ENCODE measurements around the gene LYPD4.
"Not testable (repeated sequence)": the region's sequence is repeated elsewhere in the genome, so short reads cannot be mapped to it uniquely, and the experiment has no call there.

LYPD4 gene

DNA sequence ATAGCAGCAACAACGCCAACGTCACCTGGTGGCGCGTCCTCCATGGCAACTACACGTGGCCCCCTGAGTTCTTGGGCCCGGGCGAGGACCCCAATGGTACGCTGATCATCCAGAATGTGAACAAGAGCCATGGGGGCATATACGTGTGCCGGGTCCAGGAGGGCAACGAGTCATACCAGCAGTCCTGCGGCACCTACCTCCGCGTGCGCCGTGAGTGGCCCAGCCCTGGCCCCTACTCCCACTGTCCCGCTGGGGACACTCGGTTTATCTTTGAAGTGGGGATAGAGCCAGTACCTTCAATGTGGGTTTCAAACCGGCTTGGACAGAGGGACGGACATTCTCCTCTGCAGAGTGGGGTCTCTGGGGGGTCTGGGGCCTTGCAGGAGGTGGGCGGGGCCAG is 34.6 kb upstream of the LYPD4 start:
- DNase-seq (ENCODE audit: extremely low read depth, low read depth) = no peak
- TF ChIP-seq, protein P1, sequence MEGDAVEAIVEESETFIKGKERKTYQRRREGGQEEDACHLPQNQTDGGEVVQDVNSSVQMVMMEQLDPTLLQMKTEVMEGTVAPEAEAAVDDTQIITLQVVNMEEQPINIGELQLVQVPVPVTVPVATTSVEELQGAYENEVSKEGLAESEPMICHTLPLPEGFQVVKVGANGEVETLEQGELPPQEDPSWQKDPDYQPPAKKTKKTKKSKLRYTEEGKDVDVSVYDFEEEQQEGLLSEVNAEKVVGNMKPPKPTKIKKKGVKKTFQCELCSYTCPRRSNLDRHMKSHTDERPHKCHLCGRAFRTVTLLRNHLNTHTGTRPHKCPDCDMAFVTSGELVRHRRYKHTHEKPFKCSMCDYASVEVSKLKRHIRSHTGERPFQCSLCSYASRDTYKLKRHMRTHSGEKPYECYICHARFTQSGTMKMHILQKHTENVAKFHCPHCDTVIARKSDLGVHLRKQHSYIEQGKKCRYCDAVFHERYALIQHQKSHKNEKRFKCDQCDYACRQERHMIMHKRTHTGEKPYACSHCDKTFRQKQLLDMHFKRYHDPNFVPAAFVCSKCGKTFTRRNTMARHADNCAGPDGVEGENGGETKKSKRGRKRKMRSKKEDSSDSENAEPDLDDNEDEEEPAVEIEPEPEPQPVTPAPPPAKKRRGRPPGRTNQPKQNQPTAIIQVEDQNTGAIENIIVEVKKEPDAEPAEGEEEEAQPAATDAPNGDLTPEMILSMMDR (IDR thresholded peaks at IDR 0.05; ENCODE audit: low read depth, low read length) = no peak

DNA sequence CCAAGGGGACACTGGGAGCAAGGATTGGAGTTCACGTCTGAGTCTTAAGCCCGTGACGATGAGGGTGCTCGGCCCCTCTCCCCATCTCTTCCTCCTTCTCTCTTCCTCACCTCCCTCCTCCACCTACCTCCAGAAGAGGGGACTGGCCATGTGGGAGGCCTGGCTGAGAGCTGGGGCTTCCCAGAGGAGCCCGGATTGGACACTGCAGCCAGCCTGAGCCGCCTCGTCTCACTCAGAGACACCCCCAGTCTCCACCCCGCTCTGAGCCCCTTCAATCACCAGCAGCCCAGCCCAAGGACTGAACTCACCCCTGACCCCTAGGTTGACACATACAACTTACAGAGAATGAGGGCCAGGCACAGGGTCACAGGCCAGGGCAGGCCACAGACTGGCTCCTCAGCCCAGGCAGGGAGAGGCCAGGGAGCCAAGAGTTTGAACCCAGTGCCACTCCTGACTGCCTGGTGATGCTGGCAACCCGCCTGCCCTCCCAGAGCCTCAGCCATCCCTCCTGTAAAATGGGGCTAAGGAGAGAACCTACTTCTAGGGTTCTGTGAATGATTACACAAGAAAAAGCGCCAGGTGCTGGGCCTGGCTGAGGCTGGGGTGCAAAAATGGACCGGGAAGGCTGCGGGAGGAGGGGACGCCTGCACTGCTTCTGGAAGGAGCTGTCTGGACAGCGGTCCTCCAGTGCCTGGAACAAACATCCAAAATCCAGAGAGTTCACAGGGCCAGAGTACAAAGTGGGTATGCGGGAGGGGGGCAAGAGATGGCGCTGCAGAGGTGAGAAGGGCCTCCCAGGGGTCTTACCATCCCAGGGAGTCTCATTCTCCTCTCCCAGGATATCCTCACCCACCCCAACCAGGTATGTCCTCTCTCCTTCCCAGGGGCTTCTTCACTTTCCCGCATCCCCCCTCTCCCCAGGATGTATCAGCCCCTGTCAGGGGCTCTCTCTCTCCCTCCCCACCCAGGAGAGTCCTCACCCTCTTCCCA is 33.7 kb upstream of the LYPD4 start:
- TF ChIP-seq, protein P1 (IDR thresholded peaks at IDR 0.05; ENCODE audit: low read depth, low read length) = no peak
- DNase-seq (ENCODE audit: extremely low read depth, low read depth) = no peak

- TF ChIP-seq, protein P1 (IDR thresholded peaks at IDR 0.05; ENCODE audit: low read depth, low read length) = no peak
Measured at GRCh38 chr19:41876847-41877832, 32.7 kb upstream of the LYPD4 start, which contains the start of gene CD79A. TSS of gene CD79A (plus strand) at chr19:41877279. CDS start at chr19:41877305, 26 bp downstream.

GRCh38 chr19:41875973-41876372 is 31.5 kb upstream of the LYPD4 start:
- DNase-seq (ENCODE audit: extremely low read depth, low read depth) = not testable (repeated sequence)

More at GRCh38 chr19:41876847-41877832, 32.7 kb upstream of the LYPD4 start, which contains the start of gene CD79A:
- DNase-seq (ENCODE audit: extremely low read depth, low read depth) = no peak

GRCh38 chr19:41872775-41873647 is 28.5 kb upstream of the LYPD4 start:
- no peak for DNase-seq (ENCODE audit: extremely low read depth, low read depth)
- TF ChIP-seq, protein P1 (IDR thresholded peaks at IDR 0.05; ENCODE audit: low read depth, low read length) = peak; percentile 68

DNA sequence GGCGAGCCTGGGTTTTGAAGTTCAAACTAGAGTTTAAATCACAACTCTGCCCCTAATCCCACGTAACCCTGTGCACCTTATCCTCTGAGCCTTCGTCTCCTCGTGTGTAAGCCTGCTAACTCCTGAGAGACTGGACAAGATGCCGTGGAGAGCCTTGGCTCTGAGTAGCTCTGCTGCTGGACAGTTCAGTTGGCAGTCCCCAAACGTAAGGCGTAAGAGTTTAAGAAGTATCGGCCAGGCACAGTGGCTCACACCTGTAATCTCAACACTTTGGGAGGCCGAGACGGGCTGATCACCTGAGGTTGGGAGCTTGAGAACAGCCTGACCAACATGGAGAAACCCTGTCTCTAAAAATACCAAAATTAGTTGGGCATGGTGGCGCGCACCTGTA is 27.9 kb upstream of the LYPD4 start:
- no peak for DNase-seq (ENCODE audit: extremely low read depth, low read depth)
- TF ChIP-seq, protein P1 (IDR thresholded peaks at IDR 0.05; ENCODE audit: low read depth, low read length) = no peak
